Ovary (tissue), 9 donors: ENCODE measurements around the gene ODC1. TPM values are rescaled to one million over a fixed set of nuclear protein-coding genes. Genes with fewer than 3 reads are reported as not detected.

Experiments used
- DNase-seq, 5 donors: peaks; one replicate each; pipeline ENCODE4 v3.0.0-alpha.2; 2019 to 2020
- H3K27ac ChIP-seq, 2 donors: fragments of 200-600 bp; one replicate each; pipeline versions ENCODE4 v1.5.1 to v1.8.0; 2019 to 2022
- H3K27me3 ChIP-seq: fragments of 200-600 bp; one replicate; pipeline ENCODE4 v1.8.0; 2022
- H3K36me3 ChIP-seq: fragments of 200-600 bp; sonication (generic); one replicate; pipeline ENCODE4 v1.5.1; 2019
- H3K4me1 ChIP-seq: one replicate; pipeline ENCODE4 v1.8.1; 2013; ENCODE audit warnings: mild to moderate bottlenecking, moderate library complexity; ENCODE audit not compliant: insufficient read depth
- H3K4me3 ChIP-seq: fragments of 200-600 bp; sonication (generic); one replicate; pipeline ENCODE4 v1.5.1; 2017
- H3K9me3 ChIP-seq, 2 donors: fragments of 200-600 bp in 1 of 2; sonication (generic) in 1 of 2; one replicate each; pipeline versions ENCODE4 v1.5.1 to v1.8.1; 2013 to 2019; ENCODE audit warnings: mild to moderate bottlenecking in 1 of 2, moderate library complexity in 1 of 2
- EP300 ChIP-seq: sonication (generic); formaldehyde crosslinking; IDR thresholded peaks from one replicate; pipeline ENCODE4 v1.6.1; 2017; ENCODE audit warnings: antibody characterized with exemption
- POLR2A ChIP-seq: fragments of 450-650 bp; IDR thresholded peaks from one replicate; pipeline ENCODE4 v1.6.1; 2017; ENCODE audit warnings: antibody characterized with exemption, mild to moderate bottlenecking, moderate library complexity
- WGBS, 3 donors: extraction: QIAGEN DNeasy Blood & Tissue Kit in 1 of 3; methylation state at CpG; one replicate each; pipeline versions ENCODE4 v1.1.5 to v1.1.7; 2013 to 2017; 5-methylcytosine and 5-hydroxymethylcytosine counted together
- intact Hi-C, 4 donors: fragments of 100-400 bp; cut with DNase I; formaldehyde crosslinking; loops; one replicate each; pipeline versions ENCODE4 v1.11.0 to v1.15.1; 2022 to 2023
- polyA plus RNA-seq, 2 donors: library from polyadenylated mRNA; stranded (reverse); fragments of 200-250 nt in 1 of 2; fragments of 350-450 nt in 1 of 2; fragmentation: Illumina TruSeq in 1 of 2; extraction: RNeasy Lipid Tissue Mini Kit (QIAGEN cat#74804) in 1 of 2; gene quantifications; one replicate each; pipeline ENCODE4 v1.2.3, GENCODE V29; 2013 to 2014
- total RNA-seq, 7 donors: library from RNA; depleted of rRNA in 2 of 7; stranded (reverse); fragments of >200 nt in 2 of 7; fragmentation: NEBNext Ultra II Directional in 3 of 7; extraction: Animal tissue kit (Norgen Biotek cat#: 25700) in 3 of 7; gene quantifications; one replicate each; pipeline versions ENCODE4 v1.1.0 to v1.2.4, GENCODE V29; 2016 to 2023
- TF ChIP-seq, protein P1 (sequence below), 3 donors: fragments of 450-650 bp in 2 of 3; fragments of 200-600 bp in 1 of 3; IDR thresholded peaks; one replicate each; pipeline versions ENCODE4 v1.5.1 to v1.8.0; 2016 to 2022; ENCODE audit warnings: antibody characterized with exemption in 3 of 3, mild to moderate bottlenecking in 1 of 3
- donor health status: DM: no; HTN: no; CAD: no; lungs with moderate emphysema.
- donor health status: DM: no; HTN: no; CAD: no.
- donor health status: Bipolar disorder and iron deficiency.
- donor health status: DM: yes; HTN: yes; CAD: no.
- donor health status: DM: no; HTN: no; CAD: no.
- donor health status: DM: yes; HTN: yes; CAD: no.

The ODC1 gene
- total and polyA plus RNA-seq, 9 donors: 29.1 to 160 (median 55.7) TPM

DNA sequence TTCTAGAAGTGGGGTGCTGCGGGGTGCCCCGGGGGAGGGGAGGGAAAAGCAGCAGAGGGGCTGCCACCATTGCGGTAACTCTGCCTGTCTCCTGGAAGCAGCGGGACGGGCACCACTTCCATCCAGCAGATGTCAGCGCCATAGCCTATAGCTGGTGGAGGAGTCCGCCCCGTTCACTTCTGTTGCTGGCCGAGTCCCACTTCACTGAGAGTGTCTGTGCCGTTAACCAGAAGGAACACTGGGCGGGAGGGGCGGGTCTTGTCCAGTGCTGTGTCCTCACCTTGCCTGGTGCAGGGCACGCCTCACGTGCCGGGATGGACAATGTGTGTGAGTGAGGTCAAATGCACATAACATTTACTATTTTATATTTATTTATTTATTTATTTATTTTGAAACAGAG is 19.3 kb upstream of the ODC1 start:
- no peak for DNase-seq
- H3K36me3 ChIP-seq: no peaks in the 10 kb centered on the region
- H3K4me1 ChIP-seq: no peaks in the 10 kb centered on the region
- H3K9me3 ChIP-seq: no peaks in the 10 kb centered on the region
- no peak overlapping the region for H3K4me3 ChIP-seq
- WGBS, 3 donors: 70 to 75% (median 72%) methylated on average over 15 of the region's 15 CpGs
- TF ChIP-seq, protein P1, sequence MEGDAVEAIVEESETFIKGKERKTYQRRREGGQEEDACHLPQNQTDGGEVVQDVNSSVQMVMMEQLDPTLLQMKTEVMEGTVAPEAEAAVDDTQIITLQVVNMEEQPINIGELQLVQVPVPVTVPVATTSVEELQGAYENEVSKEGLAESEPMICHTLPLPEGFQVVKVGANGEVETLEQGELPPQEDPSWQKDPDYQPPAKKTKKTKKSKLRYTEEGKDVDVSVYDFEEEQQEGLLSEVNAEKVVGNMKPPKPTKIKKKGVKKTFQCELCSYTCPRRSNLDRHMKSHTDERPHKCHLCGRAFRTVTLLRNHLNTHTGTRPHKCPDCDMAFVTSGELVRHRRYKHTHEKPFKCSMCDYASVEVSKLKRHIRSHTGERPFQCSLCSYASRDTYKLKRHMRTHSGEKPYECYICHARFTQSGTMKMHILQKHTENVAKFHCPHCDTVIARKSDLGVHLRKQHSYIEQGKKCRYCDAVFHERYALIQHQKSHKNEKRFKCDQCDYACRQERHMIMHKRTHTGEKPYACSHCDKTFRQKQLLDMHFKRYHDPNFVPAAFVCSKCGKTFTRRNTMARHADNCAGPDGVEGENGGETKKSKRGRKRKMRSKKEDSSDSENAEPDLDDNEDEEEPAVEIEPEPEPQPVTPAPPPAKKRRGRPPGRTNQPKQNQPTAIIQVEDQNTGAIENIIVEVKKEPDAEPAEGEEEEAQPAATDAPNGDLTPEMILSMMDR (IDR thresholded peaks at IDR 0.05): no peak
- TF ChIP-seq EP300: no peak
- TF ChIP-seq POLR2A: no peak
- intact Hi-C loops: no loop called here
- H3K27me3 ChIP-seq: no peaks in the 10 kb centered on the region
- no peak overlapping the region for H3K27ac ChIP-seq

DNA sequence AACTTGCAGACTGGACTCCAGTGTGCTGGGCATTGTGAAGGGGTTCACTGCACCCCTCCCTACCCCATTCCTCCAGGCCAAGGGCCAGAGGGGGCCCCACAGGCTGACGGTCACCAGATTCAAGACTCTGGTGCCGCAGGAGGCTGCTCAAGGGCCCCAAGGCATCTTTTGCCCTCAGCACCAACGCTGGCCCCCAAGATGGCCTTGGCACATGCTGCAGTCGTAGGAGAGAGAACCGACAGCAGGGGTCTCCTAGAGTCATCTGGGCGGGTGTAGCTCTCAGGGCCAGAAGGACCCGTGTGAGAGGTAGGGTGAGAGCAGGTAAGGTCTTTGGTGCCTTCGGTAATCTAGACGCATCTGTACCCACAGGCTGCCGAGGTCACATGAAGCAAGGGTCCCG is 18.7 kb upstream of the ODC1 start:
- Histone ChIP-seq H3K27ac (no peak overlapping the region), H3K4me3 (no peak overlapping the region), H3K9me3 (no peaks in the 10 kb centered on the region), H3K4me1 (no peaks in the 10 kb centered on the region), H3K27me3 (no peaks in the 10 kb centered on the region), H3K36me3 (no peaks in the 10 kb centered on the region)
- intact Hi-C loops: no loop called here
- WGBS, 3 donors: 71 to 82% (median 75%) methylated on average over 11 of the region's 11 CpGs
- no peak for DNase-seq
- TF ChIP-seq, protein P1 (IDR thresholded peaks at IDR 0.05): no peak
- TF ChIP-seq EP300 (no peak), POLR2A (no peak)

DNA sequence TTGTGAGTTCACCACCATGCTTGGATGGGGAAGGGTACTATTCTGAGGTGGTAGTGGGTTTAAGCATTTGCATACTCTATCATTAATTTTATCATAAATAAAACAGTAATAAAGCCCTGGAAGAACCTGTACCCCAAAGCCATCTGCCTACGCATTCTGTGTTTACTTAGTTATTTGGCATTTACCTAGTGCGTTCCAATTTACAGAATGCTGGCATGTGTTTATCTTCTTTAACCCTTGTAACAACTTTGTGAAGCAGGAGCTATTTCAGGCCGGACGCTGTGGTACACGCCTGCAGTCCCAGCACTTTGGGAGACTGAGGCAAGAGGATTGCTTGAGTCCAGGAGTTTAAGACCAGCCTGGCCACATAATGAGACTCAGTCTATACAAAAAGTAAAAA is 17.8 kb upstream of the ODC1 start:
- intact Hi-C loops: no loop called here

DNA sequence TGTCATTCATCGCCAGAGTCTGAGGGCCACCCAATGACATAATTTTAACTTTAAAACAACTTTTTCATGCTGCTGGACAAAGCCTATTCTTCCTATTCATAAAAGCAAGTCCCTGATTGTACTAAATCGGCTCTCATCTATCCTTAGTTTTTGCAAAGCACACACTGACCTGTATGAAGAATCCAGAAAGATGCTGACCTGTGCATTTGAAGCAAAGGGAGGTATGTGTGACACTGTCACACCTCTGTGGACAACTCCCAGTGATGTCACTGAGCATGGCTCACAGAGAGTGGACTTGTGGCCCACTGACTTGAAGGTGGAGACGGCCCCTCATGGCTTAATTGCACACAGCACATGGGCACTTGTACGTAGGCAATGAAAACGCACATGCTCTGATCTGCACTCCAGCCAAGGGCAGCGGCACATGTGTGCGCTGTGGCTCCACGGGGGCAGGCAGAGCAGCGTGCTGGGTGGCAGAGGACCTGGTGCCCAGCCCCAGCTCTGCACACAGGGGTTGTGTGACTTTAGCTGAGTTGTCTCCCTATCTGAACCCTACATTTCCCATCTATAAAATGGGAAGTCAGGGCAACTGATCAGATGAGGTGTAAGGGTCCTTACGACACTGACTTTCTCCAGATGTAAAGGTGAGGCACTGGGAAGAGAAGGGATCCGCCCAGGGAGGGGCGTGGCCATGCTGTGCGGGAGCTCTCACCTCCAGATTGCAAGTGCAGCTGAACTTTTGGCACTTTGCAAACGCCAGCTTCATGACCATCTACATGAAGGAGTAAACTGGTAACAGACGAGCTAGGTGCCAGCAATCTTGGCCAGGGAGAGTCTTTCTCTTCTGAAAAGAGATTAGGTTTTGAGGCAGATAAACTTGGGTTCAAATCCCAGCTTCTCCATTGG is 14.3 kb upstream of the ODC1 start:
- H3K27me3 ChIP-seq: no peaks in the 10 kb centered on the region
- no peak overlapping the region for H3K4me3 ChIP-seq
- H3K4me1 ChIP-seq: no peaks in the 10 kb centered on the region
- TF ChIP-seq POLR2A: no peak
- TF ChIP-seq EP300: no peak
- TF ChIP-seq, protein P1 (IDR thresholded peaks at IDR 0.05): no peak
- no peaks in the 10 kb centered on the region for H3K9me3 ChIP-seq
- no peak for DNase-seq
- intact Hi-C loops: no loop called here
- WGBS, 3 donors: 54 to 65% (median 58%) methylated on average over 15 of the region's 15 CpGs
- no peaks in the 10 kb centered on the region for H3K36me3 ChIP-seq
- no peak overlapping the region for H3K27ac ChIP-seq

More for the DNA sequence above, 17.8 kb upstream of the ODC1 start:
- H3K4me3 ChIP-seq: no peak overlapping the region
- no peak for DNase-seq
- TF ChIP-seq, protein P1 (IDR thresholded peaks at IDR 0.05): no peak
- no peak for TF ChIP-seq EP300
- no peak for TF ChIP-seq POLR2A
- no peaks in the 10 kb centered on the region for H3K36me3 ChIP-seq
- no peaks in the 10 kb centered on the region for H3K9me3 ChIP-seq
- H3K27me3 ChIP-seq: no peaks in the 10 kb centered on the region
- WGBS, 3 donors: 71 to 83% (median 77%) methylated on average over 5 of the region's 5 CpGs
- no peaks in the 10 kb centered on the region for H3K4me1 ChIP-seq
- H3K27ac ChIP-seq: no peak overlapping the region
